ENCODE measurements around the gene PYDC1.
"Not testable (repeated sequence)": the region's sequence is repeated elsewhere in the genome, so short reads cannot be mapped to it uniquely, and the experiment has no call there.

Gene PYDC1

DNA sequence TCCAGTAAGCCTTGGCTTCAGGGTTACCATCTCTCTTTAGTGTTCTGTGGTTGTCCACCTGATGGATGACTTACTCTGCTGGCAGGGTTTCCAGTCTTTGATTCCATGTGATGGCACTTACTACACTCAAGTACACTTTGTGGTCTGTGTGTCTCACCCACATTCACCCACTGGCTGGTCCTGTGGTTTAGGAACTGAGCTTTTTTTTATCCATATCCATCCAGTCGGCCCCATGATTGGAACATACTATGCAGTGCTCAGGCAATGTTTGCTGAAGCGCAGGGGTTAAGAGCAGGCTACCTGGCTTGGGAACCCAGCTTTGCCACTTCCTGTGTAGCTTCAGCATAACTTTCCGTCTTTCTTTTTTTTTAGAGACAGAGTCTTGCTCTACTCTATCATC, 39.8 kb downstream of the PYDC1 start:
- DNase-seq = peak; percentile 59

- not testable (repeated sequence) for DNase-seq
These were observed 46.9 kb downstream of the PYDC1 start for GRCh38 chr16:31170048-31170447.

DNA sequence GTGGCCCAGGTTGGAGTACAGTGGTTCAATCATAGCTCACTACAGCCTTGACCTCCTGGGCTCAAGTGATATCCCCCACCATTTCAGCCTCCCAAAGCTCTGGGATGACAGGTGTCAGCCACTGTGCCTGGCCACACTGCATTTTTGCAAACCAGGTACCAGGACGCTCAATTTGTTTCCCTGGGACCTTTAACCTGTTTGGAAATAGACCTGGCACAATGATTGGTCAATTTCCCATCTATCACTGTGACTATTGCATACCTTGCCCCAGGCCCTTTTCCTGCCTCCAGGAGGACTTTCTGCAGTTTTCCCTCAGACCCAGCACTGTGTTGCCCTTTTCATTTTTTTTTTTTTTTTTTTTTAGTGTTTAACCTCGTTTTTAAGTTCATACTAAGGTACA, 48.1 kb downstream of the PYDC1 start:
- no peak for DNase-seq

DNA sequence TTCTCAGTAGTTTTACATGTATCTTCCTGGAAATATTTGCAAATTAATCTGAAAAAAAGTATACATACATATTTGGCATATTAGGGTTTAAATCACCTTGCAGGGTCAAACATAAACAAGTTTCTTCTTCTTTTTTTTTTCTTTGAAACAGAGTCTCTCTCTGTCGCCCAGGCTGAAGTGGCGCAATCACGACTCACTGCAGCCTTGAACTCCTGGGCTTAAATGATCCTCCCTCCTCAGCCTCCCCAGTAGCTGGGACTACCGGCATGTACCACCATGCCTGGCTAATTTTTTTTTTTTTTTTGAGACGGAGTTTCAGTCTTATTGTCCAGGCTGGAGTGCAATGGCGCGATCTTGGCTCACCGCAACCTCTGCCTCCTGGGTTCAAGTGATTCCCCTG, 49.6 kb downstream of the PYDC1 start:
- no peak for DNase-seq

Measured in CD4-positive, alpha-beta T cell treated with Interleukin-10 for 1 hour (primary cell).